HPDE6-E6E7 (cell line): Measurements from ENCODE around the gene TET1.
A peak's percentile ranks its signal among the peaks of the same experiment; 100 is the strongest.
"Not testable (repeated sequence)": the region's sequence is repeated elsewhere in the genome, so short reads cannot be mapped to it uniquely, and the experiment has no call there.

ENCODE experiments used
- DNase-seq: peaks from one replicate; pipeline ENCODE4 v3.0.0; 2011; ENCODE audit warnings: missing footprints; ENCODE audit errors: extremely low spot score

The TET1 gene

GRCh38 chr10:68700197-68700596, 140.1 kb downstream of the TET1 start:
- no peak for DNase-seq

- DNase-seq: no peak
Measured at GRCh38 chr10:68705548-68705947, 145.4 kb downstream of the TET1 start.

- DNase-seq: not testable (repeated sequence)
Measured at GRCh38 chr10:68708987-68709386, 148.8 kb downstream of the TET1 start.

GRCh38 chr10:68713065-68713464, 152.9 kb downstream of the TET1 start:
- DNase-seq: not testable (repeated sequence)

GRCh38 chr10:68717435-68717834, 157.3 kb downstream of the TET1 start:
- no peak for DNase-seq

- peak; percentile 93 for DNase-seq
Measured at GRCh38 chr10:68720793-68721672, 160.9 kb downstream of the TET1 start, which contains the start of gene CCAR1. Gene CCAR1, plus strand, starts transcription at chr10:68721239. Its CDS starts 1,266 bp downstream, at chr10:68722505.

GRCh38 chr10:68721673-68722335, 161.7 kb downstream of the TET1 start:
- no peak for DNase-seq

- no peak for DNase-seq
Measured at GRCh38 chr10:68725016-68725415, 164.9 kb downstream of the TET1 start.

GRCh38 chr10:68727146-68727545, 167.0 kb downstream of the TET1 start:
- no peak for DNase-seq

- DNase-seq: no peak
Measured at GRCh38 chr10:68732651-68733050, 172.5 kb downstream of the TET1 start.

- DNase-seq: no peak
Measured at GRCh38 chr10:68734349-68734748, 174.2 kb downstream of the TET1 start.

- DNase-seq: no peak
Measured at GRCh38 chr10:68735119-68735518, 175.0 kb downstream of the TET1 start.

GRCh38 chr10:68735739-68736138, 175.6 kb downstream of the TET1 start:
- DNase-seq: not testable (repeated sequence)

GRCh38 chr10:68740676-68741075, 180.5 kb downstream of the TET1 start:
- DNase-seq: not testable (repeated sequence)

GRCh38 chr10:68742397-68742796, 182.3 kb downstream of the TET1 start:
- DNase-seq: no peak
